B cell (primary cell): ENCODE measurements around the gene UCN2.

Source experiments
- EZH2 ChIP-seq: IDR thresholded peaks from 2 replicates; pipeline ENCODE4 v1.6.1; 2012; ENCODE audit warnings: borderline replicate concordance, low read depth, mild to moderate bottlenecking, moderate library complexity, low read length; ENCODE audit not compliant: insufficient read depth, poor library complexity, severe bottlenecking
- TF ChIP-seq, protein P1 (sequence below): fragments of 200-600 bp; IDR thresholded peaks from one replicate; pipeline ENCODE4 v1.8.0; 2022; ENCODE audit warnings: antibody characterized with exemption, mild to moderate bottlenecking

DNA sequence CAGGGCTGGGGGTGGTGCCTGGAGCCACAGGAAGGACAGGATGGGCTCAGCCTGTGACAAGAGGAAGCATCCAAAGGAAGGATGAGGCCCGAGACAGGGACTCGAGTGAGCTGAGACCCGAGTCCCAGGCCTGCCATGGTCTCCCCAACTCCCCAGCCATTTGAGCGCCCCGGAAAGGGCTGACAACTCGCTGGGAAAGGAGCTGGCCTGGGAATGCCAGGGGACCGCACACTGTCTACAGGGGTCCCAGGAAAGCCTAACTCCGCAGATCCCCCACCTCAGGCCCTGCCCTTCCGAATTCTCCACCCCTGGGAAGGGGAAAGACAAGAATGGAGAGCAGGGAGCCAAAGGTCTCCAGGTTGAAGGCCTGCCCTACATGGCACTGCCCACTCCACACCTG lies 38.6 kb downstream of the UCN2 start:
- TF ChIP-seq, protein P1, sequence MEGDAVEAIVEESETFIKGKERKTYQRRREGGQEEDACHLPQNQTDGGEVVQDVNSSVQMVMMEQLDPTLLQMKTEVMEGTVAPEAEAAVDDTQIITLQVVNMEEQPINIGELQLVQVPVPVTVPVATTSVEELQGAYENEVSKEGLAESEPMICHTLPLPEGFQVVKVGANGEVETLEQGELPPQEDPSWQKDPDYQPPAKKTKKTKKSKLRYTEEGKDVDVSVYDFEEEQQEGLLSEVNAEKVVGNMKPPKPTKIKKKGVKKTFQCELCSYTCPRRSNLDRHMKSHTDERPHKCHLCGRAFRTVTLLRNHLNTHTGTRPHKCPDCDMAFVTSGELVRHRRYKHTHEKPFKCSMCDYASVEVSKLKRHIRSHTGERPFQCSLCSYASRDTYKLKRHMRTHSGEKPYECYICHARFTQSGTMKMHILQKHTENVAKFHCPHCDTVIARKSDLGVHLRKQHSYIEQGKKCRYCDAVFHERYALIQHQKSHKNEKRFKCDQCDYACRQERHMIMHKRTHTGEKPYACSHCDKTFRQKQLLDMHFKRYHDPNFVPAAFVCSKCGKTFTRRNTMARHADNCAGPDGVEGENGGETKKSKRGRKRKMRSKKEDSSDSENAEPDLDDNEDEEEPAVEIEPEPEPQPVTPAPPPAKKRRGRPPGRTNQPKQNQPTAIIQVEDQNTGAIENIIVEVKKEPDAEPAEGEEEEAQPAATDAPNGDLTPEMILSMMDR, result no peak
- TF ChIP-seq EZH2, result no peak
